ENCODE measurements around the gene GAS7. TPM values are rescaled to one million over a fixed set of nuclear protein-coding genes. Genes with fewer than 3 reads are reported as not detected.

Gene GAS7
- total RNA-seq, 1 donor from 2014 or later: 39.8 TPM

DNA sequence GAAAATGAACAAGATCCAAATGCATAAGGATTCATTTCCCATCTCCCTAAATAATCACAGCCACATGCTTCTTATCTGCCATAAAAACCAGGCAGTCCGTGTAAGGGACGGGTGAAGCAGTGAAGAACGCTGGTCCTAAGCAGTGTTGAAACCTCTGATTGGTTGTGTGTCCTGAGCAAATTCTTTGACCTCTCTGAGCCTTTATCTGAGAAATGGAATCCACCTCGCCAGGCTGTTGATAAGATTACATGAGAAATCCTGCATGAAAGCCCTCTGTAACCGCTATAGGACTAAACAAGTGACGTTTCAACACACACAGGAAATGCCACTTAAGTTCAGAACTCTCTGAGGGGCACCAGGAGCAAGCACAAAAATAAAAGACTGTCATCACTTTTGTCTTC is 26.8 kb downstream of the GAS7 start:
- CTCF ChIA-PET: interaction anchor here (1.2 kb wide), 1 partner anchor 55 kb away, joined by 3 read pairs; no protein-coding TSS in a partner anchor

GRCh38 chr17:10171122-10171571 is 27.3 kb downstream of the GAS7 start:
- H3K4me3 Mint-ChIP-seq: no peak overlapping the region
- peaks cover 33% of the 10 kb centered on the region for H3K4me1 Mint-ChIP-seq
- H3K27ac Mint-ChIP-seq: peak overlapping the region; percentile 10
- ChIA-PET POLR2A (interaction anchor here (0.6 to 1.8 kb wide), 5 partner anchors 21 to 158 kb away, joined by 3 to 9 read pairs (median 7); no protein-coding TSS in a partner anchor), CTCF (no interaction called here)
- intact Hi-C loops (cut with micrococcal nuclease): loop anchor here (10.0 kb wide), 1 partner anchor 56 kb away; no protein-coding TSS in a partner anchor
- DNase-seq (no peak), ATAC-seq (ENCODE audit: low read depth) (no peak)
- TF ChIP-seq, protein P1, sequence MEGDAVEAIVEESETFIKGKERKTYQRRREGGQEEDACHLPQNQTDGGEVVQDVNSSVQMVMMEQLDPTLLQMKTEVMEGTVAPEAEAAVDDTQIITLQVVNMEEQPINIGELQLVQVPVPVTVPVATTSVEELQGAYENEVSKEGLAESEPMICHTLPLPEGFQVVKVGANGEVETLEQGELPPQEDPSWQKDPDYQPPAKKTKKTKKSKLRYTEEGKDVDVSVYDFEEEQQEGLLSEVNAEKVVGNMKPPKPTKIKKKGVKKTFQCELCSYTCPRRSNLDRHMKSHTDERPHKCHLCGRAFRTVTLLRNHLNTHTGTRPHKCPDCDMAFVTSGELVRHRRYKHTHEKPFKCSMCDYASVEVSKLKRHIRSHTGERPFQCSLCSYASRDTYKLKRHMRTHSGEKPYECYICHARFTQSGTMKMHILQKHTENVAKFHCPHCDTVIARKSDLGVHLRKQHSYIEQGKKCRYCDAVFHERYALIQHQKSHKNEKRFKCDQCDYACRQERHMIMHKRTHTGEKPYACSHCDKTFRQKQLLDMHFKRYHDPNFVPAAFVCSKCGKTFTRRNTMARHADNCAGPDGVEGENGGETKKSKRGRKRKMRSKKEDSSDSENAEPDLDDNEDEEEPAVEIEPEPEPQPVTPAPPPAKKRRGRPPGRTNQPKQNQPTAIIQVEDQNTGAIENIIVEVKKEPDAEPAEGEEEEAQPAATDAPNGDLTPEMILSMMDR (IDR thresholded peaks at IDR 0.05): no peak
- H3K9me3 Mint-ChIP-seq: no peaks in the 10 kb centered on the region
- no peaks in the 10 kb centered on the region for H3K36me3 Mint-ChIP-seq (ENCODE audit: low read depth)
- no peaks in the 10 kb centered on the region for H3K27me3 Mint-ChIP-seq

More for the DNA sequence above, 26.8 kb downstream of the GAS7 start:
- intact Hi-C loops (cut with micrococcal nuclease): loop anchor here (10.0 kb wide), 1 partner anchor 57 kb away; no protein-coding TSS in a partner anchor
- H3K4me3 Mint-ChIP-seq: peak overlapping the region; percentile 32
- peaks cover 29% of the 10 kb centered on the region for H3K4me1 Mint-ChIP-seq
- no peaks in the 10 kb centered on the region for H3K9me3 Mint-ChIP-seq
- no peaks in the 10 kb centered on the region for H3K36me3 Mint-ChIP-seq (ENCODE audit: low read depth)
- ATAC-seq (ENCODE audit: low read depth) (peak; percentile 43), DNase-seq (no peak)
- TF ChIP-seq, protein P1 (IDR thresholded peaks at IDR 0.05): no peak
- POLR2A ChIA-PET: interaction anchor here (1.6 to 1.8 kb wide), 2 partner anchors 21 to 120 kb away, joined by 7 read pairs; no protein-coding TSS in a partner anchor
- H3K27ac Mint-ChIP-seq: peak overlapping the region; percentile 10
- no peaks in the 10 kb centered on the region for H3K27me3 Mint-ChIP-seq

GRCh38 chr17:10170233-10170632 is 28.2 kb downstream of the GAS7 start:
- ChIA-PET CTCF (no interaction called here), POLR2A (no interaction called here)
- Mint-ChIP-seq H3K27me3 (no peaks in the 10 kb centered on the region), H3K4me1 (peaks cover 38% of the 10 kb centered on the region), H3K4me3 (no peak overlapping the region), H3K9me3 (no peaks in the 10 kb centered on the region), H3K27ac (peak overlapping the region; percentile 15), H3K36me3 (ENCODE audit: low read depth) (no peaks in the 10 kb centered on the region)
- intact Hi-C loops (cut with micrococcal nuclease): loop anchor here (10.0 kb wide), 1 partner anchor 55 kb away; no protein-coding TSS in a partner anchor
- DNase-seq (no peak), ATAC-seq (ENCODE audit: low read depth) (no peak)
- TF ChIP-seq, protein P1 (IDR thresholded peaks at IDR 0.05): no peak

DNA sequence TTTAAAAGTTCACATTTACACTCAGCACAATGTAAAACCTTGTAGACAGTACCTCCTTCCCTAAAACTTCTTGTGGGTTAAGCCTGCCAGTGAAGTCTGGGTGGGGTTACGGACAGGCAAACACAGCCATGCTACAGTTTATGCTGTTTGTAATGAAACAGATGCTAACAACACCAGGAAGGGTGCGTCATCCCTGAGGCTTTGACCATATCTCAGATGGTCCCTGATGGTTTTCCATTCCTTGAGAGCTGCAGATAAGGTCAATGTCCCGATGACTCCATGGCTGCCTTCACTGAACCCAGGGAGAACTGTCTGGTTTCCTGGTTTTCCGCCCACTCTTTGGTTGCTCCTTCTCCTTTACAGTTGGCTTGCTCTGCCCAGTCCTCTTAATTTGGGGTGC is 29.1 kb downstream of the GAS7 start:
- Mint-ChIP-seq H3K4me3 (no peak overlapping the region), H3K27me3 (no peaks in the 10 kb centered on the region)

More for the DNA sequence above, 29.1 kb downstream of the GAS7 start:
- ATAC-seq (ENCODE audit: low read depth) (no peak), DNase-seq (no peak)
- TF ChIP-seq, protein P1 (IDR thresholded peaks at IDR 0.05): no peak
- Mint-ChIP-seq H3K27ac (peak overlapping the region; percentile 2), H3K36me3 (ENCODE audit: low read depth) (no peaks in the 10 kb centered on the region), H3K9me3 (no peaks in the 10 kb centered on the region), H3K4me1 (peaks cover 41% of the 10 kb centered on the region)
- CTCF ChIA-PET: no interaction called here
- POLR2A ChIA-PET: no interaction called here
- intact Hi-C loops (cut with micrococcal nuclease): no loop called here
